Stimulated activated CD4-positive, alpha-beta T cell treated with anti-CD3 and anti-CD28 coated beads, Interleukin-12 subunit alpha, Interleukin-12 subunit beta, amount 100 ng/mL, for 4 hours (primary cell): ENCODE measurements around the gene NCAPD3.

Experiments used
- DNase-seq: peaks from one replicate; pipeline ENCODE4 v3.0.0-alpha.2; 2020

Gene NCAPD3

GRCh38 chr11:134253188-134253993, 29.6 kb upstream of the NCAPD3 start, which contains the start of the genes ACAD8 and THYN1:
Gene ACAD8, plus strand, starts transcription at chr11:134253568. Its CDS starts 33 bp downstream, at chr11:134253601.
Gene THYN1, minus strand, starts transcription at chr11:134253352. Its CDS starts 470 bp downstream, at chr11:134252882.
- peak; percentile 92 for DNase-seq

GRCh38 chr11:134252346-134253187, 28.8 kb upstream of the NCAPD3 start:
- DNase-seq = no peak

DNA sequence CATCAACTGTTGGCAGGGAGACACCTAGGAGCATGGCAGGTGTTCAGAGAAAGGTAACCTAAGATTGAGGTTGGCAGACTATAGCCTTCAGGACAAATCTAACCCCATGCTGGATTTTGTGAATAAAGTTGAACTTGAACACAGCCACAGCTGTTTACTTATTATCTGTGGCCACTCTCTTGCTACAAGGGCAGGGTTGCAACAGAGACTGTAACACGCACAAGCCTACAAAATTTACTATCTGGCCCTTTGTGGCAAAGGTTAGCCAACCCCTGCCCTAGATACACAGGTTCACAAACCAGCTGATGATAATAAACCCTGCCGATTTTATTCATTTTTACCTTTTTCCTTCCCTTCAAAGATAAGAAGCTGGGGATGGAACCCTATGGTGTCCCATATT, 26.9 kb upstream of the NCAPD3 start:
- no peak for DNase-seq

DNA sequence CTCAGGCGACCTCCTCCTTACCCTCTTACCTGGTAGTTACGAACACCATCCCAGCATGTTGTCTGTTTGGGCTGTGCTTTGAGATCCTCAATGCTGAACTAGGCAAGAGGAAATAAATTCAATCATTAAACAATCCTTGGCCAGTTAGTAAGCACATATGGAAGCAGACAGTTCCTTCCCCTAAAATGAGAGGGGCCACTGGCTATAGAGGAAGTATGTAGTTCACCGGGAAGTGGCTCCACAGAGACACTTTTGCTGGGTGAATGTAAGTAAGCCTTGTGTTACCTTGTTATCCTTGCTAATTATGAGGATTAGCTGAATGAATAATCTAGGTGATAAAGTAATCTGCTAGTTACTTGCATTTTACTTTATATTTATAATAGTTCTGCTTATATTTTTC, 26.5 kb upstream of the NCAPD3 start:
- DNase-seq = no peak

DNA sequence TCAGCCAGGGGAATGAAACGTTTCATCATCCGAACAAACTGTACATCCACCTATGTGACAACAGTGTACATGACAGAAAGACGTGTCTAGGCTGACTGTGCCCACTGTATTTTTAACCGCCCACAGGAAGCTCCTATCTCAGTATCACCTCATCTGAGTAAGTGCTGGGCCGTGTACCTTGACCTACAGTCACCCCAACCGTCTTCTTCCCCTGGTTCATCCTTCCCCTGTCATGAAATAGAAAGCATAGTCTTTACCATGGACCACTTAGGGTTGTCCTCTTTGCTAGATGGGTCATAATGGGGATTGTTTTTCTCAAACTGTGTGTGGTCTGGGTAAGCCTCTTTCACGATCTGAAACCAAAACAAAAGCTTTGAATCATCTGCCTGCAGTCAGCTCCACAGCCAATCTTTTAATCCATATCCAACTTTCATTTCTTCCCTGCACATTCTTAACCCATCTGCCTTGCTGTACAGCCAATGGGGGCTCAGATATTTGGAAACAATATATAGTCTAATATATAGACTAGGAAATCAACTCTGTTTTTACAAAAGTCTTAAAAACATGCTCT, 25.2 kb upstream of the NCAPD3 start:
- DNase-seq = no peak

- no peak for DNase-seq
Observed at GRCh38 chr11:134246678-134247077, 22.9 kb upstream of the NCAPD3 start.

DNA sequence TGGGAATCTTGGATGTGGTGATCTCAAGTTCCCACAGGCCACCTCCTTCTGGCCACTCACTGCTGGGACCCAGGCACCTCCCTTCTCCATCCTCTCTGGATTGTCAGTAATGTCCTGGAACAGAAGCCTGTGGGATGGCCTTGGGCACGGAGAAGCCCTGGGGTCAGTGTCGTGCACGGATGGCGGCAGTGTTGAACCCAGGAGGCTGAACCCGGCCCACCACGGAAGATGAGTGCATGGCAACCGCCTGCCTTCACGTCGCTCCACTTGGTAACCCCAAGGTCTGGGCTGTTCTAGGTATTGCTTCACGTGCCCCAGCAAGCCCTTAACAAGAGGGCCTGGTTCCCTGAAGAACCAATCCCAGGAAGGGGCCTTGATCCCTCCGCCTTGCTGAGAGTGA, 22.3 kb upstream of the NCAPD3 start:
- no peak for DNase-seq

DNA sequence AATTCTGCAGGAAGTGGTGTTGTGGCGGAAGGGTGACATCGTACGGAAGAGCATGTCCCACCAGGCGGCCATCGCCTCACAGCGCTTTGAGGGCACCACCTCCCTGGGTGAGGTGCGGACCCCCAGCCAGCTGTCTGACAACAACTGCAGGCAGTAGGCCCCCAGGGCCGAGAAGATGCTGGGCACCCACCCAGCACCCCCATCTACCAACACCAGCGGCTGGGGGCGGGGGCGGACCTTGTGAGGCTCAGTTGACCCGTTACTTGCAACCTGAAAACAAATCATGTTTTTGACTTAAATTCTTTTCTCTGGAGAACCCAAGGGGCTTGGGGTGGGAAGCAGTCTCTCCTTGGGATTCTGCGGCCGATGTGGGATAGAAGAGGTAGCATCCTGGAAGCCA, 21.7 kb upstream of the NCAPD3 start:
- DNase-seq = no peak

GRCh38 chr11:134244593-134244992, 20.8 kb upstream of the NCAPD3 start:
- no peak for DNase-seq

GRCh38 chr11:134243913-134244312, 20.1 kb upstream of the NCAPD3 start:
- no peak for DNase-seq

GRCh38 chr11:134242376-134242775, 18.6 kb upstream of the NCAPD3 start:
- no peak for DNase-seq

GRCh38 chr11:134240592-134240991, 16.8 kb upstream of the NCAPD3 start:
- no peak for DNase-seq

- DNase-seq = no peak
Observed at GRCh38 chr11:134238956-134239355, 15.2 kb upstream of the NCAPD3 start.

DNA sequence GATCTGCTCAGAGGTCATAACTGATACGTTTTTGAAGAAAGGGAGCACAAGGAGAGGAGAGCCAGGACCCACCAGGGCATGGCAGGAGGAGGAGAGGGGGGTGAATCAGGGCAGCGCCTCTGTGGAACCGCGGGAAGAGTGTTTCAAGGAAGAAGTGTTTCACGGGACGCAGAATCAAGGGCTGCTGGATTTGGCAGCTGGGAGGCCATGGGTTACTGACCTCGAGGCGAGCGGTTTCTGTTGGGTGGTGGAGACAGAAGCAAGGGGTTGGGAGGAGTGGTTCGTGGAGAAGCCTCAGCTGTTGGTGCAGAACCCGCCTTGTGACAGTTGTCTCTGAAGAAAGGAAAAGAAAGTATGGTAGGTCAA, 13.8 kb upstream of the NCAPD3 start:
- no peak for DNase-seq

- DNase-seq = no peak
Observed at GRCh38 chr11:134236834-134237556, 13.2 kb upstream of the NCAPD3 start.

- DNase-seq = no peak
Observed at GRCh38 chr11:134235399-134235798, 11.6 kb upstream of the NCAPD3 start.

DNA sequence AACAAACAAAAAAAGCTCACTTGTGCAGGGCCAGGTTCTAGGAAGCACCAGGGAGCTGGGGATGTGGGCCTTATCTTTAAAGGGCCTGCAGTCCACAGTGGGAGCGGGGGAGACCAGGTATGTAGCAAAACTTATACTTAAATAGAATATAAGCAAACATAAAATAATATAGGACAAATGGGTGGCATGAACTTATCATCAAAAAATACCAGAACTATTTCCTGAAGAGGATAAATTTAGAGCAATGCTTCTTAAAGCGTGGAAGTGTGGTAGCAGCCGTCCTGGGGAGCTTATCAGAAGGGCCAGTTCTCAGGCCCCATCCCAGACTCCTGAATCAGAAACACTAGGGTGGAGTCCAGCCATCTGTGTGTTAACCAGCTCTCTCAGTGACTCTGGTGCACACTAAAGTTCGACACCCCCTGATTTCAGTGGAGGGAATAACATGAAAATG, 10.0 kb upstream of the NCAPD3 start:
- DNase-seq = no peak

- DNase-seq = no peak
Observed at GRCh38 chr11:134231958-134232659, 8.3 kb upstream of the NCAPD3 start.

DNA sequence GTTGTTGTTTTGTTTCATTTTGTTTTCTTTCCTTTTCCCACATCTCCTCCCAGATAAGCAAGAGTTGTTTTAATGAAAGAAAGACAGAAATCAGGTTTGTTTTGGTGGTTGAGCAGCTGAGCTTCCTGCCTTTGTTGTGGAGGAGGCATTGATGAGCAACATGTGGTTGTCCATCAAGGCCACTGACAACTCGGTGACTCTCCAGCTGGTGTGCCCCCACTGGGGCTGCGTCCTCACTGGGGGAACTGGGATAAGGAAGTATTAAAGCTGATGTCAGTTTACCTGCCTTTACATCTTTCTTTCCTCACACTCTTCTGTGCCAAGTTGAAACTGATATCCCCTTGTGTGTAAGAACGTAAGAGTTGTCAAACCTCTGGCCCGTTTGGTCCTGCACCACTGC, 6.6 kb upstream of the NCAPD3 start:
- no peak for DNase-seq

DNA sequence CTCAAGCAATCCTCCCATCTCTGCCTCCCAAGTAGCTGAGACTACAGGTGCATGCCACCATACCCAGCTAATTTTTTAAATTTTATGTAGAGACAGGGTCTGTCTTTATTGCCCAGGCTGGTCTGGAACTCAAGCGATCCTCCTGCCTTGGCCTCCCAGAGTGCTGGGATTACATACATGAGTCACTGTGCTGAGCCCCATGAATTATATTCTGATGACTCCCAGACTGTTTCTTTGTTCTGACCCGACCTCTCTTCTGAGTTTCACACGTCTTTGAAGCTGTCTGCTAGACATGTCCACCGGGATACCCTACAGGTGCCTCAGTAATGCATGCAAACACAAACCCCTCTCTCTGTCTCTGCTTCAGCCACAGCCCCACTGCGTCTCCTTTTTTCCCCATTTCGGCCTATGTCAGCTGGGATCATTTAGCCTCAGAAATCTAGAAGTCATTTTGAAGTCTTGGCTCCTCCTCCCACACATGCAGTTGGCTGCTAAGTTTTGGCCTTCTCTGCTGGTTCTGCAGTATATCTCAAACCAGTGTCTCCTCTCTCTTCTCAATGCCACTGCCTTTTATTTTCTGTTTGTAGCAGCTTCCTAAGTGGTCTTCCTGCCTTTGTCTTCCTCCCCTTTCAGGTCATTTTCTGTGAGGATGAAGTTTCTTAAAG, 5.5 kb upstream of the NCAPD3 start:
- no peak for DNase-seq

DNA sequence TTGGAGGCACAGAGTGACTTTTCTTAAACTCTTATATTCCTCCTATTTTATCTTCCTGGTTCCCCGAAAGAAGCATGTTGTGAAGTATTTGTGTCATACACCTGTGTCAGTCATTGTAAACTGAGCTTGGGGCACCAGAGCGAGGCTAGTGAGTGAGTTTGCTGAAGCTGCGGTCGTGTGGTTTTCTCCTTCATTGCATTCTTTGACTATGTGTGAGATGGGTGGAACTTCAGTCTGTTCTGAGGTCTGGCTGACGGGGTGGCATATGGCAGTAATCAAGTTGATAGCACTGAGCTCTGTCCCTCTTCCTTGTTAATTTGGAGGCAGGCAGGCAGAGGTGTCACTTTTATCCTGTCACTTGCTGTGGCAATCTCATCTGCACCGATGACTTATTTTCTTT, 4.9 kb upstream of the NCAPD3 start:
- no peak for DNase-seq
